SU-DHL-6 (cell line): ENCODE results near the gene MORN5.

Experiments
- H2AFZ ChIP-seq: fragments of 200-600 bp; sonication (generic); 2 replicates; pipeline ENCODE4 v1.6.1; 2014; ENCODE audit warnings: low read depth, mild to moderate bottlenecking, moderate library complexity, mixed read lengths, antibody characterized with exemption, low read length; ENCODE audit not compliant: severe bottlenecking
- H3F3A ChIP-seq: fragments of 200-600 bp; shearing (Covaris generic); 2 replicates; pipeline ENCODE4 v1.6.0; 2016; ENCODE audit warnings: antibody characterized with exemption, mild to moderate bottlenecking; ENCODE audit not compliant: insufficient read depth
- H3K27ac ChIP-seq: fragments of 200-600 bp; sonication (generic); 2 replicates; pipeline ENCODE4 v1.5.1; 2016; ENCODE audit warnings: low read depth, mild to moderate bottlenecking, low read length, moderate library complexity, mixed read lengths
- H3K27me3 ChIP-seq: fragments of 200-600 bp; sonication (generic), shearing (Covaris generic); 2 replicates; pipeline ENCODE4 v1.6.0; 2014; ENCODE audit warnings: mild to moderate bottlenecking, low read length
- H3K36me3 ChIP-seq: fragments of 200-600 bp; sonication (generic); 2 replicates; pipeline ENCODE4 v1.6.1; 2014; ENCODE audit warnings: mild to moderate bottlenecking, low read length, mixed read lengths
- H3K4me2 ChIP-seq: fragments of 300-600, 200-600 bp; shearing (Covaris generic), sonication (generic); 2 replicates; pipeline ENCODE4 v1.6.0; 2014; ENCODE audit warnings: low read length, low read depth, mild to moderate bottlenecking; ENCODE audit not compliant: poor library complexity, severe bottlenecking
- H3K4me3 ChIP-seq: fragments of 200-600 bp; sonication (generic); 2 replicates; pipeline ENCODE4 v1.5.1; 2014; ENCODE audit warnings: antibody characterized with exemption, low read length, mild to moderate bottlenecking, mixed read lengths; ENCODE audit not compliant: insufficient read depth, poor library complexity, severe bottlenecking
- H3K79me2 ChIP-seq: fragments of 200-600 bp; sonication (generic); 2 replicates; pipeline ENCODE4 v1.6.1; 2014; ENCODE audit warnings: mild to moderate bottlenecking, low read length, moderate library complexity; ENCODE audit not compliant: insufficient read depth
- H3K9ac ChIP-seq: fragments of 200-600 bp; sonication (generic); 2 replicates; pipeline ENCODE4 v1.7.0; 2014; ENCODE audit warnings: mild to moderate bottlenecking, low read length
- H3K9me2 ChIP-seq: fragments of 200-600 bp; sonication (generic); replicated peaks from 2 replicates; pipeline ENCODE4 v1.6.1; 2014; ENCODE audit warnings: low read length; ENCODE audit not compliant: insufficient read depth
- H3K9me3 ChIP-seq: fragments of 200-600 bp; sonication (generic); 2 replicates; pipeline ENCODE4 v1.6.1; 2014; ENCODE audit warnings: low read length, mixed read lengths; ENCODE audit not compliant: insufficient read depth
- H4K20me1 ChIP-seq: fragments of 200-600 bp; sonication (generic); 2 replicates; pipeline ENCODE4 v1.6.1; 2014; ENCODE audit warnings: low read depth, mild to moderate bottlenecking, antibody characterized with exemption, low read length, moderate library complexity, mixed read lengths
- EZH2phosphoT487 ChIP-seq: fragments of 200-600 bp; sonication (generic), shearing (Covaris generic); conservative IDR thresholded peaks from 2 replicates; pipeline ENCODE4 v1.6.1; 2018; ENCODE audit warnings: mild to moderate bottlenecking, antibody characterized with exemption, low read length, moderate library complexity, mixed read lengths
- TF ChIP-seq, protein P1 (sequence below): fragments of 200-600 bp; sonication (generic); IDR thresholded peaks from one replicate; pipeline ENCODE4 v1.5.1; 2017; ENCODE audit warnings: antibody characterized with exemption, mild to moderate bottlenecking, low read length, moderate library complexity; ENCODE audit not compliant: insufficient read depth, poor library complexity, severe bottlenecking

The MORN5 gene

DNA sequence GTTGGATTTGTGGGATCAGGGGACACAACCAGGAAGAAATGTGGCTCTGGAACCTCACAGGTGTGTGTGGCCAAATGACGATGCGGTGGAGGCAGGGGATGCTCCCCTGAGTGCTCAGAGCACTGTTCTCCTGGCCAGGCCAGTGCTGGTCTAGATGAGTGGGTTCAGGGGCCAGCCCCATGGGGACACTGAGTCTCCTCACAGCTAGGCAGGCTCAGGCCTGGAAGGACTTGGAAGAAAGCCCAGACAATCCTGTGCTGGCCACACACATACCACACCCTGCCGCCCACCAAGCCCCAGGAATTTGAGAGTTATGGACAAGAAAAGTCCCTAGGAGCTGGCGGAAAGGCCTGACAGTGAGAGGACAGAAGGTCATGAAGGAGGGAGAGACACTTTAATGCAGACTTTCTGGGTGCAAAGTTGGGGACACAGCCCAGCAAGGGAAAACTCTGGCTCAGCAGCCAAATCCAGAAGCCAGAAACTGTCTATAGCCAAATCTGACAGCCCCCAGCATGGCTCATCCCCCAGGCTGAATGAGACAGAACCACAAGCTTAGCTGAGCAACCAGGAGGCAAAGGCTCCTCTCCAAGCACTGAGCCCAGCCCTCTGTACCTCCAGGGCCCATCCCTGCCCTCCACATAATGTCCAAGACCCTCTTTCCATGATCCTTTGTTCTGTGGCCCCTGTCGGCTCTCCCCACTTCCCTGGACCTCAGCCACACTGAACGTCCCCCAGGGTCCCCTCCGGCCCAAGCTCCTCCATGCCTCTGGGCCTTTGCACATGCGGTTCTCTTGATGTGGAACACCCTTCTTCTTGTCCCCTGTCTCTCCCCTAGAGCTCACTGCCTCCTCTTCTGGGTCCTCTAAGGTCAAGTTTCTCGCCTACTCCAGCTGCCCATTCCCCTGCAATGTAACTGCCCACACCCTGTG, 46.7 kb downstream of the MORN5 start:
- Histone ChIP-seq H2AFZ (no peak overlapping the region), H3K27ac (no peak overlapping the region), H3K79me2 (no peaks in the 10 kb centered on the region), H3K4me2 (no peak overlapping the region), H4K20me1 (no peaks in the 10 kb centered on the region), H3K27me3 (no peaks in the 10 kb centered on the region), H3K36me3 (no peaks in the 10 kb centered on the region), H3K9ac (no peak overlapping the region), H3K9me3 (no peaks in the 10 kb centered on the region), H3K4me3 (no peak overlapping the region), H3K9me2 (no peaks in the 10 kb centered on the region), H3F3A (no peaks in the 10 kb centered on the region)
- TF ChIP-seq, protein P1, sequence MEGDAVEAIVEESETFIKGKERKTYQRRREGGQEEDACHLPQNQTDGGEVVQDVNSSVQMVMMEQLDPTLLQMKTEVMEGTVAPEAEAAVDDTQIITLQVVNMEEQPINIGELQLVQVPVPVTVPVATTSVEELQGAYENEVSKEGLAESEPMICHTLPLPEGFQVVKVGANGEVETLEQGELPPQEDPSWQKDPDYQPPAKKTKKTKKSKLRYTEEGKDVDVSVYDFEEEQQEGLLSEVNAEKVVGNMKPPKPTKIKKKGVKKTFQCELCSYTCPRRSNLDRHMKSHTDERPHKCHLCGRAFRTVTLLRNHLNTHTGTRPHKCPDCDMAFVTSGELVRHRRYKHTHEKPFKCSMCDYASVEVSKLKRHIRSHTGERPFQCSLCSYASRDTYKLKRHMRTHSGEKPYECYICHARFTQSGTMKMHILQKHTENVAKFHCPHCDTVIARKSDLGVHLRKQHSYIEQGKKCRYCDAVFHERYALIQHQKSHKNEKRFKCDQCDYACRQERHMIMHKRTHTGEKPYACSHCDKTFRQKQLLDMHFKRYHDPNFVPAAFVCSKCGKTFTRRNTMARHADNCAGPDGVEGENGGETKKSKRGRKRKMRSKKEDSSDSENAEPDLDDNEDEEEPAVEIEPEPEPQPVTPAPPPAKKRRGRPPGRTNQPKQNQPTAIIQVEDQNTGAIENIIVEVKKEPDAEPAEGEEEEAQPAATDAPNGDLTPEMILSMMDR, result no peak
- TF ChIP-seq EZH2phosphoT487, result no peak

DNA sequence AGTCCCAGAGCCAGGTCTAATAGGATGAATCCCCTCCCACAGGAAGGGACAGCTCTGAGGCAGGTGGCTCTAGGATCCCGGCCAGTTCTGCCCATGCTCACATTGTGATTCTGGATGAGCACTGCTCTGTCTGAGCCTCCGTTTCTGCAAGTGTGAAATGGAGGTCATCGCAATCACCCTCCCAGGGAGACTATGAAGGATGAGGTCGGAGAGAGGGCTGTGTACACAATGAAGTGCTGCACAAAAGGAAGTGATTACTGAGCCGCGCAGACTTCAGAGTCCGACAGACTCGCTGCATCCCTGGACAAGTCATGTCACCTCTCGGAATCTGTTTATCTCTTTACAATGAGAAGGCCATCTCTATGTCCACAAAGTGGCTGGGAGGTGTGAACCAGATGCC, 47.4 kb downstream of the MORN5 start:
- no peaks in the 10 kb centered on the region for H3K9me2 ChIP-seq
- no peak for TF ChIP-seq EZH2phosphoT487
- no peak overlapping the region for H3K4me2 ChIP-seq
- no peaks in the 10 kb centered on the region for H3F3A ChIP-seq
- no peak overlapping the region for H2AFZ ChIP-seq
- no peak overlapping the region for H3K9ac ChIP-seq
- H4K20me1 ChIP-seq, result no peaks in the 10 kb centered on the region
- no peaks in the 10 kb centered on the region for H3K27me3 ChIP-seq
- H3K79me2 ChIP-seq, result no peaks in the 10 kb centered on the region
- no peak overlapping the region for H3K27ac ChIP-seq
- no peaks in the 10 kb centered on the region for H3K9me3 ChIP-seq
- no peak overlapping the region for H3K4me3 ChIP-seq
- no peaks in the 10 kb centered on the region for H3K36me3 ChIP-seq

DNA sequence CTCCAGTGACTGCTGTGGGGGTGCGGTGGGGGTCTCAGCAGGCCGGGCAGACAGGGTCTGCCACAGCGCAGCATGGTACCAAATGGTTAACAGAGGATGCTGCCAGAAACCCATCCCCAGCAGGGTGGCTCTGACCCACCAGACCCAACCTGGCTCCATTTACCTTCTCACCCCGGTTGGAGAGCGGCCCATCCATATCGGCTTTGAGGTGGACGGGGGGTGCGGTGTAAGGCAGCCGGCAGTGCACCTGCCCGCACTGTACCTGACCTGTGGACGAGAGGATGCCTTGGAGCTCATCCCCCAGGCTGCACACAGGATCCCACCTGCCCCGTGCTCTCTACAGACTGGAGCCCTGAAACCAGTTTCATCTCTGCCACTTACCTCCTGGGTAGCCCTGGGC, 49.7 kb downstream of the MORN5 start:
- H2AFZ ChIP-seq, result no peak overlapping the region
- no peaks in the 10 kb centered on the region for H3K36me3 ChIP-seq
- no peaks in the 10 kb centered on the region for H3K79me2 ChIP-seq
- H3K27me3 ChIP-seq, result no peaks in the 10 kb centered on the region
- no peak overlapping the region for H3K4me2 ChIP-seq
- no peaks in the 10 kb centered on the region for H4K20me1 ChIP-seq
- H3K9ac ChIP-seq, result no peak overlapping the region
- no peaks in the 10 kb centered on the region for H3K9me2 ChIP-seq
- TF ChIP-seq, protein P1, result no peak
- no peak for TF ChIP-seq EZH2phosphoT487
- no peaks in the 10 kb centered on the region for H3K9me3 ChIP-seq
- no peak overlapping the region for H3K4me3 ChIP-seq
- H3F3A ChIP-seq, result no peaks in the 10 kb centered on the region
- no peak overlapping the region for H3K27ac ChIP-seq

DNA sequence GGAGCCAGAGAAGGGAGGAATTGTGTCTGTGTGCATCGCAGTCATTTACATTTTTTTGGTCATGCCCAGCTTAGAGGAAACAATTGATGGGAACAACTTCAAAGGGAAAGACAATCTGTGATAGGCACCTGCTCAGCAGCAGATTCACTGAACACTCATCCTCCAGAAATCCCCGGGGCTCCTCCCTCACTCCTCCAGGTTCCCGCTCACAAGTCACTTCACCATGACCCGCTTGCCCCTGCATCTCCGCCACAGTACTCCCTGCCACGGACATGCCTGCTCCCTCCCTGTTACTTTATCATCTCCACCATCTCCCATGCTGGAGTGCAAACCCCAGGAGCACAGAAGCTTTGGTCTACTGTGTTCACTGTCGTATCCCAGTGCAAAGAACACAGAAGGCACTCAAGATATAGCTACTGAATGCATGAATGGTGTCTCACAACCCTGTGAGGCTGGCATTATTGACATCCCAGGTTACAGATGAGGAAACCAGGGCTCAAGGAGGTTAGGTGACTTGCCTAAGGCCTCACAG, 52.8 kb downstream of the MORN5 start:
- no peaks in the 10 kb centered on the region for H3K79me2 ChIP-seq
- H3K4me2 ChIP-seq, result no peak overlapping the region
- H2AFZ ChIP-seq, result no peak overlapping the region
- H3K9ac ChIP-seq, result no peak overlapping the region
- H3K36me3 ChIP-seq, result no peaks in the 10 kb centered on the region
- no peaks in the 10 kb centered on the region for H3K27me3 ChIP-seq
- H4K20me1 ChIP-seq, result no peaks in the 10 kb centered on the region
- no peaks in the 10 kb centered on the region for H3K9me2 ChIP-seq
- TF ChIP-seq, protein P1, result no peak
- TF ChIP-seq EZH2phosphoT487, result no peak
- H3K4me3 ChIP-seq, result no peak overlapping the region
- H3K27ac ChIP-seq, result no peak overlapping the region
- H3F3A ChIP-seq, result no peaks in the 10 kb centered on the region
- H3K9me3 ChIP-seq, result no peaks in the 10 kb centered on the region
